ENCODE data around the gene NDUFC2.
"Not testable (repeated sequence)": the region's sequence is repeated elsewhere in the genome, so short reads cannot be mapped to it uniquely, and the experiment has no call there.

Gene NDUFC2
- 3.4 to 18.0 (median 12.4) reads per million in 17 experiments for total RNA-seq

- peak; percentile 84 to 93 (median 88) for DNase-seq
Measured at GRCh38 chr11:78079232-78080083, at the start of gene NDUFC2. Gene NDUFC2 (minus strand): TSS chr11:78079862. CDS start chr11:78079744, 118 bp downstream.

GRCh38 chr11:78127403-78127802, 47.7 kb upstream of the NDUFC2 start:
- no peak for DNase-seq

- no peak for DNase-seq
Measured at GRCh38 chr11:78112582-78113275, 33.1 kb upstream of the NDUFC2 start.

GRCh38 chr11:78111298-78111697, 31.6 kb upstream of the NDUFC2 start:
- no peak for DNase-seq

- no peak for DNase-seq
Measured at GRCh38 chr11:78110830-78111229, 31.2 kb upstream of the NDUFC2 start.

GRCh38 chr11:78110351-78110750, 30.7 kb upstream of the NDUFC2 start:
- no peak for DNase-seq

GRCh38 chr11:78109081-78110015, 29.7 kb upstream of the NDUFC2 start:
- DNase-seq = no peak

- peak in 1 of 4 experiments; percentile 11 for DNase-seq
Measured at GRCh38 chr11:78100676-78101472, 21.2 kb upstream of the NDUFC2 start.

GRCh38 chr11:78100261-78100660, 20.6 kb upstream of the NDUFC2 start:
- DNase-seq = no peak

GRCh38 chr11:78099666-78100065, 20.0 kb upstream of the NDUFC2 start:
- no peak for DNase-seq

GRCh38 chr11:78097666-78098385, 18.2 kb upstream of the NDUFC2 start:
- no peak for DNase-seq

GRCh38 chr11:78094250-78094649, 14.6 kb upstream of the NDUFC2 start:
- DNase-seq = peak in 2 of 4 experiments; percentile 7 to 26

- not testable (repeated sequence) for DNase-seq
Measured at GRCh38 chr11:78086521-78087074, 6.9 kb upstream of the NDUFC2 start.

- no peak for DNase-seq
Measured at GRCh38 chr11:78085972-78086371, 6.3 kb upstream of the NDUFC2 start.

- DNase-seq = not testable (repeated sequence)
Measured at GRCh38 chr11:78084506-78084905, 4.8 kb upstream of the NDUFC2 start.

- no peak for DNase-seq
Measured at GRCh38 chr11:78083021-78083420, 3.4 kb upstream of the NDUFC2 start.

GRCh38 chr11:78082146-78082545, 2.5 kb upstream of the NDUFC2 start:
- no peak for DNase-seq

GRCh38 chr11:78081583-78081982, 1.9 kb upstream of the NDUFC2 start:
- no peak for DNase-seq

- DNase-seq = no peak
Measured at GRCh38 chr11:78080818-78081495, 1.3 kb upstream of the NDUFC2 start.

All from suppressor macrophage (primary cell).